Astrocyte (in vitro differentiated cells and primary cell): ENCODE results near the gene TRIM15. TPM values are rescaled to one million over a fixed set of nuclear protein-coding genes. Genes with fewer than 3 reads are reported as not detected.

Experiments used
- DNase-seq: peaks from one replicate; pipeline ENCODE4 v3.0.0-alpha.2; 2010; ENCODE audit warnings: low read depth
- FAIRE-seq: peaks from 2 replicates; lab custom pipeline; 2011; peaks lifted over from hg19 to GRCh38; lab: Jason Lieb, UNC
- H2AFZ ChIP-seq: 2 replicates; pipeline ENCODE4 v1.6.0; 2012; ENCODE audit warnings: low read depth, low read length, inconsistent platforms
- H3K27ac ChIP-seq: 2 replicates; pipeline ENCODE4 v1.5.1; 2011; ENCODE audit warnings: low read depth, low read length, inconsistent platforms
- H3K27me3 ChIP-seq: 2 replicates; pipeline ENCODE4 v1.6.0; 2011; ENCODE audit warnings: low read length, inconsistent platforms; ENCODE audit not compliant: insufficient read depth
- H3K36me3 ChIP-seq: 2 replicates; pipeline ENCODE4 v1.5.1; 2011; ENCODE audit warnings: low read length, inconsistent platforms; ENCODE audit not compliant: insufficient read depth
- H3K4me1 ChIP-seq: 2 replicates; pipeline ENCODE4 v1.5.1; 2011; ENCODE audit warnings: low read length, inconsistent platforms; ENCODE audit not compliant: insufficient read depth
- H3K4me2 ChIP-seq: 2 replicates; pipeline ENCODE4 v1.6.0; 2012; ENCODE audit warnings: low read length, inconsistent platforms
- H3K4me3 ChIP-seq: 2 replicates; pipeline ENCODE4 v1.5.1; 2011; ENCODE audit warnings: low read depth, mild to moderate bottlenecking, low read length, inconsistent platforms; ENCODE audit not compliant: insufficient read depth
- H3K79me2 ChIP-seq: 2 replicates; pipeline ENCODE4 v1.6.0; 2012; ENCODE audit warnings: mild to moderate bottlenecking, low read length, inconsistent platforms; ENCODE audit not compliant: insufficient read depth
- H3K9ac ChIP-seq: 2 replicates; pipeline ENCODE4 v1.6.0; 2012; ENCODE audit warnings: mild to moderate bottlenecking, low read length, inconsistent platforms
- H3K9me3 ChIP-seq: 2 replicates; pipeline ENCODE4 v1.5.1; 2012; ENCODE audit warnings: low read depth, mild to moderate bottlenecking, low read length, inconsistent platforms; ENCODE audit not compliant: insufficient read depth
- H4K20me1 ChIP-seq: 2 replicates; pipeline ENCODE4 v1.6.0; 2012; ENCODE audit warnings: low read length, inconsistent platforms; ENCODE audit not compliant: insufficient read depth
- H3K27ac Mint-ChIP-seq: one replicate; pipeline ENCODE4 v1.8.0; 2021; ENCODE audit warnings: mild to moderate bottlenecking, mixed read lengths; ENCODE audit not compliant: unreplicated experiment
- H3K27me3 Mint-ChIP-seq: one replicate; pipeline ENCODE4 v1.8.0; 2021; ENCODE audit warnings: low read depth, mixed read lengths; ENCODE audit not compliant: unreplicated experiment
- H3K36me3 Mint-ChIP-seq: one replicate; pipeline ENCODE4 v1.8.0; 2021; ENCODE audit warnings: low read depth, mixed read lengths; ENCODE audit not compliant: unreplicated experiment
- H3K4me1 Mint-ChIP-seq: one replicate; pipeline ENCODE4 v1.8.0; 2021; ENCODE audit warnings: low read depth, mixed read lengths; ENCODE audit not compliant: unreplicated experiment
- H3K4me3 Mint-ChIP-seq: one replicate; pipeline ENCODE4 v1.8.0; 2021; ENCODE audit warnings: mild to moderate bottlenecking, moderate library complexity, mixed read lengths; ENCODE audit not compliant: unreplicated experiment
- H3K9me3 Mint-ChIP-seq: one replicate; pipeline ENCODE4 v1.8.0; 2021; ENCODE audit warnings: mild to moderate bottlenecking, mixed read lengths; ENCODE audit not compliant: unreplicated experiment
- EZH2 ChIP-seq: IDR thresholded peaks from 2 replicates; pipeline ENCODE4 v1.6.1; 2012; ENCODE audit warnings: mild to moderate bottlenecking, low read length, inconsistent platforms; ENCODE audit not compliant: insufficient read depth
- total RNA-seq: library from RNA; stranded (reverse); gene quantifications from 2 replicates; pipeline ENCODE4 v1.2.1, GENCODE V29; 2021
- TF ChIP-seq, protein P1 (sequence below): IDR thresholded peaks from 2 replicates; pipeline ENCODE4 v1.5.1; 2011; ENCODE audit warnings: low read depth, mild to moderate bottlenecking, inconsistent platforms, low read length, moderate library complexity; ENCODE audit not compliant: insufficient read depth

TRIM15 gene
- total RNA-seq, 1 donor from 2014 or later, result not detected

- no peak overlapping the region for H3K4me3 ChIP-seq
- no peaks in the 10 kb centered on the region for H3K9me3 ChIP-seq
- Mint-ChIP-seq H3K36me3 (peaks cover 14% of the 10 kb centered on the region), H3K4me3 (no peak overlapping the region), H3K27ac (no peak overlapping the region), H3K9me3 (no peaks in the 10 kb centered on the region), H3K4me1 (peaks cover 18% of the 10 kb centered on the region), H3K27me3 (no peaks in the 10 kb centered on the region)
- peaks cover 15% of the 10 kb centered on the region for H3K36me3 ChIP-seq
- H2AFZ ChIP-seq, result no peak overlapping the region
- peaks cover 9% of the 10 kb centered on the region for H3K4me1 ChIP-seq
- no peak overlapping the region for H3K27ac ChIP-seq
- no peak for TF ChIP-seq EZH2
- TF ChIP-seq, protein P1, sequence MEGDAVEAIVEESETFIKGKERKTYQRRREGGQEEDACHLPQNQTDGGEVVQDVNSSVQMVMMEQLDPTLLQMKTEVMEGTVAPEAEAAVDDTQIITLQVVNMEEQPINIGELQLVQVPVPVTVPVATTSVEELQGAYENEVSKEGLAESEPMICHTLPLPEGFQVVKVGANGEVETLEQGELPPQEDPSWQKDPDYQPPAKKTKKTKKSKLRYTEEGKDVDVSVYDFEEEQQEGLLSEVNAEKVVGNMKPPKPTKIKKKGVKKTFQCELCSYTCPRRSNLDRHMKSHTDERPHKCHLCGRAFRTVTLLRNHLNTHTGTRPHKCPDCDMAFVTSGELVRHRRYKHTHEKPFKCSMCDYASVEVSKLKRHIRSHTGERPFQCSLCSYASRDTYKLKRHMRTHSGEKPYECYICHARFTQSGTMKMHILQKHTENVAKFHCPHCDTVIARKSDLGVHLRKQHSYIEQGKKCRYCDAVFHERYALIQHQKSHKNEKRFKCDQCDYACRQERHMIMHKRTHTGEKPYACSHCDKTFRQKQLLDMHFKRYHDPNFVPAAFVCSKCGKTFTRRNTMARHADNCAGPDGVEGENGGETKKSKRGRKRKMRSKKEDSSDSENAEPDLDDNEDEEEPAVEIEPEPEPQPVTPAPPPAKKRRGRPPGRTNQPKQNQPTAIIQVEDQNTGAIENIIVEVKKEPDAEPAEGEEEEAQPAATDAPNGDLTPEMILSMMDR, result no peak
- FAIRE-seq, result no peak
- H3K4me2 ChIP-seq, result no peak overlapping the region
- H4K20me1 ChIP-seq, result peaks cover 84% of the 10 kb centered on the region
- DNase-seq, result no peak
- H3K9ac ChIP-seq, result no peak overlapping the region
- no peaks in the 10 kb centered on the region for H3K27me3 ChIP-seq
- H3K79me2 ChIP-seq, result peaks cover 58% of the 10 kb centered on the region
Measured at GRCh38 chr6:30202366-30202765, 39.0 kb downstream of the TRIM15 start.

DNA sequence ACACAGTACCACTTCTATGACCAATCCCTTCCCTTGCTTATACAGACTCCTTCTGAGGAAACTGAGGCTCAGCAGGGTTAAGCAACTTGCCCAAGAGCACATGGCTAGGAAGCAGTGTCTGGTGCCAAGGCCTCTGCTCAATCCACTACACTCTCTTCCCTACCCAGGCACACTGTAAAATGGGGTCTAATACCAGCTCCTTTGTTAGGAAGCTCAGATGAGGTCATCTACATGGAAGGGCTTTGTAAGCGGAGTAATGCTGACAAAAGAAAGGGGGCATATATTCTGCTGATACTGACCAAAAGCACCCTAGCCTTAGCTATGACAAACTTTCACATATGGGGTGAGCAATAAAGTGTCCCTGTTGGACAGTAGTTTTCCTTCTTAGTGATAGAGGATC lies 40.8 kb downstream of the TRIM15 start:
- H3K9me3 ChIP-seq, result no peaks in the 10 kb centered on the region
- H3K36me3 Mint-ChIP-seq, result peaks cover 8% of the 10 kb centered on the region
- H2AFZ ChIP-seq, result no peak overlapping the region
- no peak overlapping the region for H3K27ac Mint-ChIP-seq
- no peaks in the 10 kb centered on the region for H3K27me3 ChIP-seq
- H3K4me1 Mint-ChIP-seq, result peaks cover 25% of the 10 kb centered on the region
- TF ChIP-seq EZH2, result no peak
- TF ChIP-seq, protein P1, result no peak
- FAIRE-seq, result no peak
- peaks cover 87% of the 10 kb centered on the region for H4K20me1 ChIP-seq
- H3K27ac ChIP-seq, result no peak overlapping the region
- no peak overlapping the region for H3K9ac ChIP-seq
- peaks cover 75% of the 10 kb centered on the region for H3K79me2 ChIP-seq
- no peak overlapping the region for H3K4me2 ChIP-seq
- no peaks in the 10 kb centered on the region for H3K27me3 Mint-ChIP-seq
- peaks cover 12% of the 10 kb centered on the region for H3K36me3 ChIP-seq
- peaks cover 15% of the 10 kb centered on the region for H3K4me1 ChIP-seq
- no peak for DNase-seq
- no peaks in the 10 kb centered on the region for H3K9me3 Mint-ChIP-seq
- no peak overlapping the region for H3K4me3 ChIP-seq
- H3K4me3 Mint-ChIP-seq, result peak overlapping the region; percentile 45

DNA sequence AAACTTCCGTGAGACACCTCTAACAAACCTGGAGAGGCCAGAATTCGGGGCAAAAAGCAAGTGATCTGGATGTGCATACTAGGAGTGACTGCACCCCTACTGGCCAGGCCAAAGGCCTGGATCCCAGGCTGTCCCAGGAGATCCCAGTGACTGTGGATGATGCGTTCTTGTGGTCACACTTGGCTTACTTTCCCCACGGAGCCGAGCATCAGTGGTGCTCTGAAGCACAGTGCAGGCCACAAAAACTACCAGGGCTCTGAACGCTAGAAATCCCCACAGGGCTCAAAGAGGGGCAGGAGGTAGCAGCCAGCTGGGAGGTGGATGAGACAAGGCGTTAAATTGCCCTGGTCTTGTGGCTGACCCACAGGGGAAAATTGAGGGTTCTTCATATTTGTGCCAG lies 42.8 kb downstream of the TRIM15 start:
- no peak overlapping the region for H3K27ac Mint-ChIP-seq
- H3K79me2 ChIP-seq, result peaks cover 82% of the 10 kb centered on the region
- no peak overlapping the region for H3K4me3 Mint-ChIP-seq
- FAIRE-seq, result no peak
- no peak for TF ChIP-seq EZH2
- TF ChIP-seq, protein P1, result no peak
- H3K9me3 ChIP-seq, result no peaks in the 10 kb centered on the region
- H3K27ac ChIP-seq, result no peak overlapping the region
- H3K27me3 ChIP-seq, result no peaks in the 10 kb centered on the region
- no peak overlapping the region for H3K9ac ChIP-seq
- peaks cover 90% of the 10 kb centered on the region for H4K20me1 ChIP-seq
- H3K36me3 ChIP-seq, result peaks cover 3% of the 10 kb centered on the region
- H3K4me2 ChIP-seq, result no peak overlapping the region
- no peak overlapping the region for H3K4me3 ChIP-seq
- peaks cover 18% of the 10 kb centered on the region for H3K4me1 ChIP-seq
- H3K27me3 Mint-ChIP-seq, result no peaks in the 10 kb centered on the region
- DNase-seq, result no peak
- no peaks in the 10 kb centered on the region for H3K9me3 Mint-ChIP-seq
- peaks cover 7% of the 10 kb centered on the region for H3K36me3 Mint-ChIP-seq
- peaks cover 34% of the 10 kb centered on the region for H3K4me1 Mint-ChIP-seq
- H2AFZ ChIP-seq, result no peak overlapping the region
